ENCODE measurements around the gene C1QTNF5.

GRCh38 chr11:119380160-119380826 lies 39.6 kb upstream of the C1QTNF5 start:
- no peak for TF ChIP-seq CTCF (IDR thresholded peaks at IDR 0.05 in 2 of 3, conservative IDR thresholded peaks at IDR 0.05 in 1 of 3; ENCODE audit: borderline replicate concordance in 1 of 3, insufficient read depth in 1 of 3, low read depth in 2 of 3, low read length in 2 of 3)
- TF ChIP-seq YY1 (IDR thresholded peaks at IDR 0.05; ENCODE audit: extremely low read depth, insufficient replicate concordance, low read depth, low read length) = no peak
